Kidney (tissue), 14 donors: ENCODE data around the gene PFN4. TPM values are rescaled to one million over a fixed set of nuclear protein-coding genes. Genes with fewer than 3 reads are reported as not detected.

Experiments
- DNase-seq, 5 donors: peaks; one replicate each; pipeline ENCODE4 v3.0.0-alpha.2; 2013 to 2020
- FAIRE-seq: peaks from 2 replicates; lab custom pipeline; 2012; peaks lifted over from hg19 to GRCh38; lab: Jason Lieb, UNC
- H3K27ac ChIP-seq, 2 donors: one replicate each; pipeline ENCODE4 v1.7.0; 2013; ENCODE audit warnings: low read depth in 2 of 2, low read length in 2 of 2, inconsistent platforms in 1 of 2
- H3K27me3 ChIP-seq: one replicate; pipeline ENCODE4 v1.7.1; 2013; ENCODE audit warnings: low read length, inconsistent platforms; ENCODE audit not compliant: control insufficient read depth, insufficient read depth
- H3K36me3 ChIP-seq, 3 donors: one replicate each; pipeline versions ENCODE4 v1.7.0 to v1.7.1; 2013; ENCODE audit warnings: low read length in 3 of 3, control low read depth in 1 of 3, inconsistent platforms in 1 of 3; ENCODE audit not compliant: insufficient read depth in 3 of 3, control insufficient read depth in 2 of 3
- H3K4me1 ChIP-seq, 3 donors: one replicate each; pipeline versions ENCODE4 v1.7.0 to v1.7.1; 2013; ENCODE audit warnings: low read length in 3 of 3, inconsistent platforms in 1 of 3, low read depth in 1 of 3; ENCODE audit not compliant: control insufficient read depth in 2 of 3, insufficient read depth in 2 of 3
- H3K4me3 ChIP-seq, 3 donors: one replicate each; pipeline versions ENCODE4 v1.7.0 to v1.8.1; 2013; ENCODE audit warnings: low read length in 3 of 3, control low read depth in 1 of 3, inconsistent platforms in 1 of 3
- H3K9ac ChIP-seq, 3 donors: one replicate each; pipeline versions ENCODE4 v1.7.0 to v1.7.1; 2013; ENCODE audit warnings: low read length in 3 of 3, control low read depth in 1 of 3, inconsistent platforms in 1 of 3
- H3K9me3 ChIP-seq, 3 donors: one replicate each; pipeline versions ENCODE4 v1.7.0 to v1.7.1; 2013; ENCODE audit warnings: low read length in 3 of 3, control low read depth in 1 of 3, inconsistent platforms in 1 of 3; ENCODE audit not compliant: control insufficient read depth in 2 of 3, insufficient read depth in 1 of 3
- CTCF ChIP-seq: IDR thresholded peaks from 3 replicates; pipeline ENCODE4 v1.5.1; 2012; ENCODE audit warnings: mild to moderate bottlenecking, moderate library complexity, borderline replicate concordance; ENCODE audit not compliant: insufficient read depth; ENCODE audit errors: extremely low read depth
- intact Hi-C: fragments of 100-400 bp; cut with DNase I; formaldehyde crosslinking; loops from one replicate; pipeline ENCODE4 v1.11.1; 2022
- polyA plus RNA-seq: library from polyadenylated mRNA; stranded (reverse); fragments of 350-450 nt; fragmentation: Illumina TruSeq; extraction: RNeasy Lipid Tissue Mini Kit (QIAGEN cat#74804); gene quantifications from one replicate; pipeline ENCODE4 v1.2.3, GENCODE V29; 2014; ENCODE audit warnings: low read depth, low replicate concordance; ENCODE audit not compliant: insufficient read depth
- total RNA-seq: library from RNA; stranded (reverse); fragmentation: NEBNext Ultra II Directional; extraction: Animal tissue kit (Norgen Biotek cat#: 25700); gene quantifications from one replicate; pipeline ENCODE4 v1.2.1, GENCODE V29; 2021
- donor health status: control.
- donor health status: control.
- donor health status: control.
- donor health status: control.
- donor health status: control.
- donor health status: DM: yes; HTN: yes; CAD: no.
- donor health status: Normal renal cell carcinoma (clear cell type).

PFN4 gene
- total and polyA plus RNA-seq, 2 donors from 2014 or later = 0.79 to 2.1 TPM

GRCh38 chr2:24121469-24121868 lies 1.7 kb downstream of the PFN4 start:
- H3K9ac ChIP-seq = no peak overlapping the region
- DNase-seq (peak in 1 of 5 donors; percentile 11), FAIRE-seq (no peak)
- H3K4me1 ChIP-seq = peaks cover 0 to 9% (median 2%) of the 10 kb centered on the region in 3 donors
- no peak overlapping the region for H3K27ac ChIP-seq
- no peaks in the 10 kb centered on the region for H3K9me3 ChIP-seq
- no peak overlapping the region for H3K4me3 ChIP-seq
- intact Hi-C loops = no loop called here
- no peaks in the 10 kb centered on the region for H3K27me3 ChIP-seq
- TF ChIP-seq CTCF = no peak
- no peaks in the 10 kb centered on the region for H3K36me3 ChIP-seq

- H3K36me3 ChIP-seq = no peaks in the 10 kb centered on the region
- H3K9me3 ChIP-seq = no peaks in the 10 kb centered on the region
- TF ChIP-seq CTCF = no peak
- no peaks in the 10 kb centered on the region for H3K27me3 ChIP-seq
- intact Hi-C loops = no loop called here
- no peak overlapping the region for H3K27ac ChIP-seq
- DNase-seq = no peak
- H3K4me1 ChIP-seq = peaks cover 0 to 9% (median 2%) of the 10 kb centered on the region in 3 donors
- H3K9ac ChIP-seq = no peak overlapping the region
- no peak overlapping the region for H3K4me3 ChIP-seq
- no peak for FAIRE-seq
Observed at GRCh38 chr2:24121066-24121465, 2.1 kb downstream of the PFN4 start.

- Histone ChIP-seq H3K9me3 (no peaks in the 10 kb centered on the region), H3K36me3 (no peaks in the 10 kb centered on the region), H3K27ac (no peak overlapping the region), H3K27me3 (no peaks in the 10 kb centered on the region), H3K4me3 (no peak overlapping the region), H3K9ac (no peak overlapping the region), H3K4me1 (peaks cover 0 to 5% (median 0%) of the 10 kb centered on the region in 3 donors)
- FAIRE-seq = no peak
- intact Hi-C loops = no loop called here
- no peak for DNase-seq
- TF ChIP-seq CTCF = no peak
Observed at GRCh38 chr2:24117902-24118301, 5.2 kb downstream of the PFN4 start.

- DNase-seq = no peak
- intact Hi-C loops = no loop called here
- Histone ChIP-seq H3K9ac (no peak overlapping the region), H3K27ac (no peak overlapping the region), H3K27me3 (no peaks in the 10 kb centered on the region), H3K36me3 (no peaks in the 10 kb centered on the region), H3K4me3 (no peak overlapping the region), H3K9me3 (no peaks in the 10 kb centered on the region), H3K4me1 (no peaks in the 10 kb centered on the region)
- no peak for TF ChIP-seq CTCF
- no peak for FAIRE-seq
Observed at GRCh38 chr2:24115057-24115456, 8.1 kb downstream of the PFN4 start.
